ENCODE data around the gene ATP9B.

ATP9B gene

DNA sequence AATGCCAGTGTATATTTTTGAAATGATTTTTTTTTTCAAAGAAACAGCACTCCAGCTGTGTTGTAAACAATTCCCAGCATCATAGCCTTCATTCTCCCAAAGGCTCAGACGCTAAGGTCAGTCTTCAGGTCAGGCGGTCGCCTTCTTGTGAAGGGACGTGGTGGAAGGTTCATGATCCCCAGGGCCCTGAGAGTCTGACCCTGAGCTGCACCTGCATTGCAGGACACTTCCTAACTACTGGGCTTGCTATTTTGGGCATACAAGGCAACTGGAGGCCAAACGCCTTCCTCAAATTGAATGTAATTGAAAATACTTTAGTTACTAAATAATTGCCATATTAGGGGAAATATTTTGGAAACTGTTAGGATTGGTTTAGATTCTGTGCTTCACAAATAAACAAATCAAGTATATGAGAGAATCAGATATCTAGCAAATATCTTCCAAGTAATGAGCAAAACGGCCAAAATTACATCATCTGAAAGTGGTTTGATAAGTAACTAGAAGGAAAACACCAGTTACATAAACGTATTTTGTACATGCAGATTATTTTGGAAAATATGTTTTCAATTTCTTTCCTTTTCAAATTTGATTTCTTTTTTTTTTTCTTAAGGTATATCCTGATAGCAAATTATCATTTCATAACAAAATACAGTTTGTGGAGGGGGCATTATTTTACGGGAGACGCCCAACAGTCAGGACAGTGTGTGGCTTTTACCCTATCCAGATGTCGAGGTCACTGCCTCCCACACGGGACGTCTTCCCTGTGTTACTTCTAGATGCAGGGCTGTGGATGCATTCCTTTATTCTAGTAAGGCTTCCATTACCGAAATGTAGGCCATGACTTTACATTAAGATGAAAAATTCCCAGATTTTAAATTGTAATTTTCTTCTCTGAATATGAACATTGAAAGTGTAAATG, 136.0 kb downstream of the ATP9B start:
- no peak for DNase-seq

GRCh38 chr18:79206444-79206843, 137.2 kb downstream of the ATP9B start:
- DNase-seq = no peak

- no peak for DNase-seq
These were observed 139.7 kb downstream of the ATP9B start for GRCh38 chr18:79208906-79209305.

- DNase-seq = no peak
These were observed 141.1 kb downstream of the ATP9B start for GRCh38 chr18:79210002-79210910.

- DNase-seq = peak; percentile 49
These were observed 142.7 kb downstream of the ATP9B start for GRCh38 chr18:79211844-79212243.

GRCh38 chr18:79214056-79214455, 144.9 kb downstream of the ATP9B start:
- no peak for DNase-seq

GRCh38 chr18:79216176-79216575, 147.0 kb downstream of the ATP9B start:
- DNase-seq = no peak

DNA sequence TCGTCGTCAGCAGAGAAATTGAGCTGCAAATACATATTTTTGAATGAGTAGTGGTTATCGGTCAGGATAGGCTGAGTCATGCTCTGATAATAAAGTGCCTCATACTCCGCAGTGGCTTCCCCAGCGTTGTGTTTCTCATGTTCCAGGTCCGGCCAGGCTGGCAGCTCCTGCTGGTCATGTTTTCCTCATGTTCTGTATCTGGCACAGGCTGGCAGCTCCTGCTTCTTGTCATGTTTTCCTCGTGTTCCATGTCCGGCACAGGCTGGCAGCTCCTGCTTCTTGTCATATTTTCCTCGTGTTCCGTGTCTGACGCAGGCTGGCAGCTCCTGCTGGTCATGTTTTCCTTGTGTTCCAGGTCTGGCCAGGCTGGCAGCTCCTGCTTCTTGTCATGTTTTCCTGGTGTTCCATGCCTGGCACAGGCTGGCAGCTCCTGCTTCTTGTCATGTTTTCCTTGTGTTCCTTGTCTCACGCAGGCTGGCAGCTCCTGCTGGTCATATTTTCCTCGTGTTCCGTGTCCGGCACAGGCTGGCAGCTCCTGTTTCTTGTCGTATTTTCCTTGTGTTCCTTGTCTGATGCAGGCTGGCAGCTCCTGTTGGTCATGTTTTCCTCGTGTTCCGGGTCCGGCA, 148.9 kb downstream of the ATP9B start:
- no peak for DNase-seq

- no peak for DNase-seq
These were observed 149.5 kb downstream of the ATP9B start for GRCh38 chr18:79218605-79219190.

GRCh38 chr18:79221136-79221535, 151.9 kb downstream of the ATP9B start:
- DNase-seq = no peak

DNA sequence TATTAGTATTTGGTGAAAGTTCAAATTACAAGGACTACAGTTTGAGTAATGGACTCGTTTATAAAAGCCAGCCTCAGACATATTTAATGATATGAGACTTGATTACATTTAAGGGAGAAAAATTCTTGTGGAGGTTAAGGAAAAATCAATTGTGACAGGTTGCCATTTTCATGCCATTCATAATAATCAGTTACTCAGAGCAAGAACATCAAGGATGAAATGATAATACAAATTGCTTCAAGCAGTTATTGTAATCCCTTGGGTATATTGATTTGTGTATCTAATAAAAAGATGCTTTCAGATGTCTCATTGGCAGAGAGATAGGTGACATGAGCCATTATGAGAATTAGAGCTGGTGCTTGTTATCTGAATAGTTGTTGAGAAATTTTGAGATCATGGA, 153.6 kb downstream of the ATP9B start:
- no peak for DNase-seq

- no peak for DNase-seq
These were observed 154.2 kb downstream of the ATP9B start for GRCh38 chr18:79223431-79223830.

DNA sequence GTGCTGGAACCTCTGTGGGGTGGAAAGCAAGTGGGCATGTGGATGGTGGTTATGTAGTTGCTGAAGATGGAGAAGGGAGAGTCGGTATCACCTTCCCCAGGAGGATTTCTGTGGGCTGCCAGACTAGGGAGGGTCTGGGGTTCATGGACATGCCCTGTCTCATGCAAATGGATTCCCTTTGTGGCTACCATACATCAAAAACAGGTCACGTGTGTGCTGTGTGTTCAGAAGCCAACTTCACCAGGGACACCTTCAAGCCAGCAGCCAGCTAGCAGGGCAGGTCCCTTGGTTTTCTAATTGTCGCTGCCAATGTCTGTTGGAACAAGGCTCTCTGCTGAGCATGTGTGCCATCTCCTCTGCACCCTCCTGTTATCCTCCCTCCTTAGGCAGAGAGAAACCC, 155.2 kb downstream of the ATP9B start:
- no peak for DNase-seq

DNA sequence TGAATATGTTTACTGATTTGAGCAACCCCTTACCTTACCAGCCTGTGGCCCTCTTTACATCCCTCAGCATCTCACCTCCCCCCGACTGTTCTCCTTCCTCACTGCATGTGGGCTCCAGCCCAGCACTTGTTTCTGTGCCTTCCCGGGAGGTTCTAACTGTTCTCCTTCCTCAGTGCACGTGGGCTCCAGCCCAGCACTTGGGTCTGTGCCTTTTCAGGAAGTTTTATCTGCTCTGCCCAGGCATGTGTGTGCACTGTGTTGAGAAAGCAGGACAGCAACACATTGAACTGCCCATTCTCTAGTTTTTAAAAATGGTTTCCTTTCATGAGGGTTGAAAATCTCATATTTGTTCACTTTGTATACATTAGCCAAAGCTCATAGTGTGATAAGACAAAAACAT, 158.4 kb downstream of the ATP9B start:
- DNase-seq = no peak

DNA sequence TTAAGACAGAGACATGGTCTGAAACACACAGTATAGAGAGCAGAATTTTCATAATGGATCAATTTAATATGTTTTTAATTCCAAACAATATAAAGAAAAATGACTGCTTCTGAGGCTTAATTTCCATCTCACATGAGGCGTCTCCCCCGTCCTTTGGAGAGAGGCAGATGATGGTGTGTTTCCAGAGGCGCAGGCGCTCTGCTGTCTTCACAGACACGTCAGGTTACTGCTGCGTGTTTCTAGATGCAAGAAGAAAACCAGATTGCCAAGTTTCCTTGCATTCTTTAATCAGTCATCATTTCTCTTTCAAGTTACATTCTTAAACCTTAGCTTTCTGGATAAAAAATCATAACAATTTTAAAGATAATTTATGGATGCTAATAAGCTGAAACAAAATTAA, 160.2 kb downstream of the ATP9B start:
- DNase-seq = no peak

GRCh38 chr18:79234438-79234837, 165.2 kb downstream of the ATP9B start:
- no peak for DNase-seq

- DNase-seq = no peak
These were observed 170.4 kb downstream of the ATP9B start for GRCh38 chr18:79239631-79240030.

DNA sequence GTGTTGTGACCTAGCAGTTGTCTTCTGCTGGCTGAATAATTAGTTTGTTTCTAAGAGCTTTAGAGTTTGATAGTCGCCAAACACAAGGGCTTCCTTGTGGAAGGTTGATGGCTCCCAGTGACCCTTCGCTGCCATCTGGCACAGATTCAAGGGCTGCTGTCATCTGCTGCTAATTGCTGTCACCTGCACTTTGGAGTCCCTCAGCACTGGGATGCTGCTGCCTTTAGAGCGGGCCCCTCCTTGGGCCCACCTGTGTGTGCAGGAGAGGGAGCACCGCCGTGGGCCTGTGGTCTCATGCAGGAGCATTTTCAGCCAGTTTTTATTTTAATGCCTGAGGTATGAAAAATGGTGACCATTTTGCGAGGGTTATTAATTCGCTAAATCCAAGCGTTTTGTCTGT, 172.6 kb downstream of the ATP9B start:
- DNase-seq = no peak

- DNase-seq = no peak
These were observed 173.1 kb downstream of the ATP9B start for GRCh38 chr18:79242246-79242645.

GRCh38 chr18:79245517-79246001, 176.4 kb downstream of the ATP9B start:
- no peak for DNase-seq

- peak; percentile 74 for DNase-seq
These were observed 177.3 kb downstream of the ATP9B start for GRCh38 chr18:79246309-79247108.

GRCh38 chr18:79248495-79249060, 179.4 kb downstream of the ATP9B start:
- DNase-seq = no peak
